GM12878 (cell line): ENCODE results near the gene ANAPC15. TPM values are rescaled to one million over a fixed set of nuclear protein-coding genes. Genes with fewer than 3 reads are reported as not detected.

ENCODE experiments used
- ATAC-seq: fragments of 200-7000 bp; cut with Tn5 transposase; 3 replicates; pipeline ENCODE4 v1.9.1; 2020; ENCODE audit warnings: mild to moderate bottlenecking, moderate library complexity
- BruUV-seq: library from RNA; stranded (reverse); fragments of 400-500 nt; replicated peaks from 2 replicates; lab custom pipeline; 2021; lab: Mats Ljungman, UMichigan
- CTCF ChIA-PET: fragments of 300-600 bp; sonication (Branson Sonifier 250); formaldehyde crosslinking; extraction: SDS; loops from one replicate; lab custom pipeline; 2021; ENCODE audit warnings: inconsistent platforms; lab: Yijun Ruan, JAX
- POLR2A ChIA-PET: fragments of 350-600 bp; formaldehyde crosslinking; extraction: SDS; loops from one replicate; lab custom pipeline; 2021; ENCODE audit warnings: inconsistent platforms; lab: Charles Lee
- RAD21 ChIA-PET: fragments of 300-600 bp; sonication (Branson Sonifier 250); formaldehyde crosslinking; loops from one replicate; lab custom pipeline; 2023; ENCODE audit warnings: antibody characterized with exemption; ENCODE audit not compliant: unreplicated experiment; lab: Charles Lee
- SMC1A ChIA-PET: fragments of 300-600 bp; sonication (Branson Sonifier 250); formaldehyde crosslinking; loops from one replicate; lab custom pipeline; 2023; ENCODE audit not compliant: unreplicated experiment, uncharacterized antibody; lab: Charles Lee
- DNase-seq: peaks from one replicate; pipeline ENCODE4 v3.0.0-alpha.2; 2011; ENCODE audit warnings: low read depth, low spot score
- FAIRE-seq: peaks from 3 replicates; lab custom pipeline; 2011; peaks lifted over from hg19 to GRCh38; lab: Jason Lieb, UNC
- H2AFZ ChIP-seq: 2 replicates; pipeline ENCODE4 v1.6.0; 2011; ENCODE audit warnings: low read depth, low read length, control low read depth; ENCODE audit not compliant: control insufficient read depth
- H3K27ac ChIP-seq: 2 replicates; pipeline ENCODE4 v1.5.1; 2011; ENCODE audit warnings: control low read depth; ENCODE audit not compliant: control insufficient read depth, insufficient read depth
- H3K27me3 ChIP-seq, 2 experiments: replicated peaks in 1 of 2; 2 replicates each; pipeline versions ENCODE4 v1.6.0 to v1.6.1; 2011; ENCODE audit warnings: low read length in 1 of 2; ENCODE audit not compliant: control insufficient read depth in 2 of 2, insufficient read depth in 2 of 2
- H3K36me3 ChIP-seq, 2 experiments: 2 replicates each; pipeline ENCODE4 v1.5.1; 2011; ENCODE audit warnings: low read length in 1 of 2; ENCODE audit not compliant: control insufficient read depth in 2 of 2, insufficient read depth in 2 of 2
- H3K4me1 ChIP-seq: 2 replicates; pipeline ENCODE4 v1.6.1; 2011; ENCODE audit warnings: mild to moderate bottlenecking, low read length, moderate library complexity, mixed read lengths; ENCODE audit not compliant: control insufficient read depth, insufficient read depth
- H3K4me2 ChIP-seq: 2 replicates; pipeline ENCODE4 v1.6.0; 2011; ENCODE audit warnings: control low read depth; ENCODE audit not compliant: control insufficient read depth, insufficient read depth
- H3K4me3 ChIP-seq: fragments of 200-600 bp; sonication (generic); 2 replicates; pipeline ENCODE4 v1.5.1; 2016
- H3K79me2 ChIP-seq: 2 replicates; pipeline ENCODE4 v1.6.0; 2011; ENCODE audit warnings: low read length; ENCODE audit not compliant: control insufficient read depth, insufficient read depth
- H3K9ac ChIP-seq: 2 replicates; pipeline ENCODE4 v1.8.0; 2011; ENCODE audit warnings: low read length, control low read depth, mixed read lengths; ENCODE audit not compliant: control insufficient read depth, insufficient read depth
- H3K9me3 ChIP-seq: replicated peaks from 3 replicates; pipeline ENCODE4 v1.5.1; 2011; ENCODE audit warnings: mild to moderate bottlenecking, low read length; ENCODE audit not compliant: control insufficient read depth, insufficient read depth
- H4K20me1 ChIP-seq: 2 replicates; pipeline ENCODE4 v1.6.0; 2011; ENCODE audit not compliant: control insufficient read depth, insufficient read depth
- BCL3 ChIP-seq: IDR thresholded peaks from 2 replicates; pipeline ENCODE4 v1.6.1; 2011; ENCODE audit warnings: borderline replicate concordance, low read depth, mild to moderate bottlenecking, moderate library complexity, low read length; ENCODE audit not compliant: insufficient read depth, poor library complexity, severe bottlenecking
- CEBPB ChIP-seq, 2 experiments: fragments of 150-350 bp in 1 of 2; IDR thresholded peaks; 2 replicates each; pipeline ENCODE4 v1.6.1; 2012 to 2014; ENCODE audit warnings: low read depth in 2 of 2, low read length in 2 of 2, borderline replicate concordance in 1 of 2, inconsistent platforms in 1 of 2
- CHD2 ChIP-seq: IDR thresholded peaks from 2 replicates; pipeline ENCODE4 v1.6.1; 2011; ENCODE audit warnings: low read depth, low read length, improper control_type of control experiment, borderline replicate concordance
- EP300 ChIP-seq, 2 experiments: fragments of 150-350 bp in 1 of 2; IDR thresholded peaks; 2 replicates each; pipeline ENCODE4 v1.6.1; 2011 to 2012; ENCODE audit warnings: low read depth in 2 of 2, low read length in 2 of 2, borderline replicate concordance in 1 of 2, improper control_type of control experiment in 1 of 2, inconsistent platforms in 1 of 2; ENCODE audit not compliant: control insufficient read depth in 1 of 2
- IKZF1 ChIP-seq: fragments of 450-650 bp; conservative IDR thresholded peaks from 2 replicates; pipeline ENCODE4 v1.6.1; 2017; ENCODE audit warnings: antibody characterized with exemption, mild to moderate bottlenecking
- IKZF2 ChIP-seq, 2 experiments: fragments of 450-650 bp; IDR thresholded peaks; 2 replicates each; pipeline ENCODE4 v1.6.1; 2017; ENCODE audit warnings: mild to moderate bottlenecking in 2 of 2, moderate library complexity in 2 of 2
- PAX5 ChIP-seq: IDR thresholded peaks from 2 replicates; pipeline ENCODE4 v1.6.1; 2011; ENCODE audit warnings: low read depth, low read length, borderline replicate concordance
- PBX3 ChIP-seq: IDR thresholded peaks from 2 replicates; pipeline ENCODE4 v1.6.1; 2011; ENCODE audit warnings: mild to moderate bottlenecking, low read depth, low read length, moderate library complexity; ENCODE audit not compliant: insufficient replicate concordance
- PML ChIP-seq: IDR thresholded peaks from 2 replicates; pipeline ENCODE4 v1.6.1; 2012; ENCODE audit warnings: low read length, inconsistent platforms
- RUNX3 ChIP-seq: IDR thresholded peaks from 2 replicates; pipeline ENCODE4 v1.6.1; 2012; ENCODE audit warnings: low read length, inconsistent platforms
- SMAD1 ChIP-seq: fragments of 450-650 bp; IDR thresholded peaks from 2 replicates; pipeline ENCODE4 v1.6.1; 2018; ENCODE audit warnings: mild to moderate bottlenecking, low read depth; ENCODE audit not compliant: partially characterized antibody
- SMAD5 ChIP-seq: IDR thresholded peaks from 2 replicates; pipeline ENCODE4 v1.6.1; 2016; ENCODE audit warnings: antibody characterized with exemption, low read depth
- SMARCA5 ChIP-seq: fragments of 450-650 bp; IDR thresholded peaks from 2 replicates; pipeline ENCODE4 v1.6.1; 2017; ENCODE audit warnings: mild to moderate bottlenecking
- STAT3 ChIP-seq: IDR thresholded peaks from 2 replicates; pipeline ENCODE4 v1.6.1; 2011; ENCODE audit warnings: low read depth, low read length, improper control_type of control experiment
- ZZZ3 ChIP-seq: IDR thresholded peaks from 2 replicates; pipeline ENCODE4 v1.6.1; 2011; ENCODE audit warnings: low read depth; ENCODE audit not compliant: control insufficient read depth, insufficient read length
- WGBS: methylation state at CpG from one replicate; pipeline ENCODE4 v1.1.6; 2016; ENCODE audit warnings: low lambda C conversion rate; ENCODE audit not compliant: insufficient replicate concordance, insufficient coverage; ENCODE audit errors: missing lambda C conversion rate; 5-methylcytosine and 5-hydroxymethylcytosine counted together
- in situ Hi-C: fragments of 300-500 bp; cut with MboI; formaldehyde crosslinking; loops from 9 replicates; pipeline ENCODE4 v1.14.3; 2018; ENCODE audit warnings: mixed read lengths
- intact Hi-C: fragments of 100-400 bp; cut with micrococcal nuclease; formaldehyde crosslinking; loops from one replicate; pipeline ENCODE4 v1.14.2; 2022; ENCODE audit not compliant: unreplicated experiment
- polyA plus RNA-seq, 11 experiments: library from polyadenylated mRNA; depleted of rRNA in 4 of 11; unstranded in 6 of 11; stranded (reverse) in 5 of 11; fragments of >200 nt; fragmentation: Nextera tagmentation in 4 of 11; fragmentation: Illumina TruSeq in 1 of 11; extraction: Ambion mirVana in 4 of 11; extraction: Trizol in 1 of 11; gene quantifications; 1 replicate in 1 of 11; 2 replicates in 10 of 11; pipeline versions ENCODE4 v1.2.1 to v1.2.3, GENCODE V29; 2011 to 2016; ENCODE audit warnings: inconsistent platforms in 2 of 11, missing spikeins in 2 of 11, low read depth in 1 of 11
- total RNA-seq, 4 experiments: library from RNA; depleted of rRNA in 3 of 4; stranded (reverse); fragments of >200 nt in 3 of 4; fragmentation: Illumina TruSeq in 1 of 4; extraction: Trizol in 1 of 4; gene quantifications; 2 replicates each; pipeline versions ENCODE4 v1.2.1 to v1.2.3, GENCODE V29; 2013 to 2021

ANAPC15 gene
- total and polyA plus RNA-seq, 10 of the 15 experiments (the other 5 are each of a cell fraction or from before 2014, with no cell fraction given) = 83.4 to 372 (median 103) TPM

GRCh38 chr11:72075756-72076155 is 36.7 kb downstream of the ANAPC15 start:
- in situ Hi-C loops = no loop called here
- RAD21 ChIA-PET = interaction anchor here (0.5 to 2.1 kb wide), 4 partner anchors 16 to 69 kb away, joined by 3 to 8 read pairs (median 4); no protein-coding TSS in a partner anchor
- no peak overlapping the region for H3K9ac ChIP-seq

More at GRCh38 chr11:72075756-72076155, 36.7 kb downstream of the ANAPC15 start:
- WGBS = 93% methylated on average over 4 of the region's 4 CpGs
- CTCF ChIA-PET = interaction anchor here (0.7 to 5.0 kb wide), 16 partner anchors 9 to 357 kb away, joined by 3 to 27 read pairs (median 4); no protein-coding TSS in a partner anchor
- peaks cover 9% of the 10 kb centered on the region for H3K4me1 ChIP-seq
- no peak for FAIRE-seq
- no peak overlapping the region for H3K4me3 ChIP-seq
- H3K27ac ChIP-seq = no peak overlapping the region
- 0 out of 4 replicates have a peak, but pooled peaks cover 0 to 2% of the 10 kb centered on the region in 2 experiments for H3K36me3 ChIP-seq
- H3K79me2 ChIP-seq = peaks cover 79% of the 10 kb centered on the region
- SMC1A ChIA-PET = interaction anchor here (1.1 to 8.0 kb wide), 6 partner anchors 14 to 49 kb away, joined by 4 to 48 read pairs (median 5); no protein-coding TSS in a partner anchor
- POLR2A ChIA-PET = interaction anchor here (1.6 to 3.0 kb wide), 2 partner anchors 10 to 36 kb away, joined by 6 to 15 read pairs; no protein-coding TSS in a partner anchor
- ATAC-seq = no peak
- no peak overlapping the region for H3K4me2 ChIP-seq
- no peak overlapping the region for H2AFZ ChIP-seq
- no peak for DNase-seq
- H4K20me1 ChIP-seq = no peaks in the 10 kb centered on the region
- intact Hi-C loops = no loop called here
- TF ChIP-seq STAT3 (no peak), SMARCA5 (no peak), CEBPB (IDR thresholded peaks at IDR 0.05; ENCODE audit: borderline replicate concordance in 1 of 2, low read depth in 2 of 2, low read length in 2 of 2) (no peak), SMAD1 (no peak), EP300 (IDR thresholded peaks at IDR 0.05; ENCODE audit: borderline replicate concordance in 1 of 2, control insufficient read depth in 1 of 2, low read depth in 2 of 2, low read length in 2 of 2) (no peak), PML (no peak), PBX3 (no peak), PAX5 (no peak), IKZF1 (no peak), BCL3 (no peak), SMAD5 (no peak), CHD2 (no peak), RUNX3 (no peak), IKZF2 (IDR thresholded peaks at IDR 0.05) (no peak), ZZZ3 (no peak)
- BruUV-seq = no TSS peak
- no peaks in the 10 kb centered on the region for H3K9me3 ChIP-seq
- H3K27me3 ChIP-seq = no peaks in the 10 kb centered on the region
